Tongue (tissue), 2 donors: Measurements from ENCODE around the gene TTLL5. TPM values are rescaled to one million over a fixed set of nuclear protein-coding genes. Genes with fewer than 3 reads are reported as not detected.

ENCODE experiments used
- DNase-seq: peaks from one replicate; pipeline ENCODE4 v3.0.0-alpha.2; 2015
- total RNA-seq: library from RNA; depleted of rRNA; stranded (reverse); fragments of >200 nt; gene quantifications from one replicate; pipeline ENCODE4 v1.2.3, GENCODE V29; 2014

Gene TTLL5
- total RNA-seq, 1 donor from 2014 or later = 33.7 TPM

DNA sequence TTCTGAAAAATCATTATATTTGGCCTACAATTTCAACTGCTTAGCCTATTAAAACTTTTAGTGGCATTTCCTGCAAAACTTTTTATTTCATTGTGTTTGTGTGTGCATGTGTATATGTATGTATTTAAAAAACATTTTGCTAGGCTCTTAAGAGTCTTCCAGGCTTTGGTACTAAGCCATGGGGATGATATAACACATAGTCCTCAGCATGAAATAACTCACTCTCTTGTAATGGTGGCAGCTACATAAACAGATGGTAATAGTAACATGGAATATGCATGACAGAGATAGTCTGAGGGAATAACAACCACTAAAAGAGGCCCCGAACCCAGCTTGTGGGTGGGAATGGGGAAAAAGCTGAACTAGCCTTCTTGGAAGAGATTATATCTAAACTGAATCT lies 141.4 kb downstream of the TTLL5 start:
- DNase-seq = no peak

- no peak for DNase-seq
Observed at GRCh38 chr14:75803765-75804164, 142.7 kb downstream of the TTLL5 start.

- DNase-seq = no peak
Observed at GRCh38 chr14:75804570-75805275, 143.7 kb downstream of the TTLL5 start.

DNA sequence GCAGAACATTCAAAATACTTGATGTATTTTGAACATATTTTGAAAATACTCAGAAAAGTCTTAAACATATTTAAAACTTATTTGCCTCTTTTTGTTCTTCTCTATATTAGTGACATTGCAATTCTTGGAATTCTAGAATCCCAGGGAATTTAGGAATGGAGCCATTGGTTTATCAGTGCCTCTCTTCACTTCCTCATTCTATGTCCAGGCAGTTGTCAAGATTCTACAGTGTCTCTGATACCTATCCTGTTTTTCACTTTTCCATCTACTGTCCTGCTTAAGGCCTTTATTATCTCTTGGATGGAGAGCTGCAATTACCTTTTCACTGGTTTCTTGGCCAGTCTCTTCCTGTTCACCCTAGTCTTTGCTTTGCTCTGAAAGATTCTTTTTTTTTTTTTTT lies 144.6 kb downstream of the TTLL5 start:
- no peak for DNase-seq

DNA sequence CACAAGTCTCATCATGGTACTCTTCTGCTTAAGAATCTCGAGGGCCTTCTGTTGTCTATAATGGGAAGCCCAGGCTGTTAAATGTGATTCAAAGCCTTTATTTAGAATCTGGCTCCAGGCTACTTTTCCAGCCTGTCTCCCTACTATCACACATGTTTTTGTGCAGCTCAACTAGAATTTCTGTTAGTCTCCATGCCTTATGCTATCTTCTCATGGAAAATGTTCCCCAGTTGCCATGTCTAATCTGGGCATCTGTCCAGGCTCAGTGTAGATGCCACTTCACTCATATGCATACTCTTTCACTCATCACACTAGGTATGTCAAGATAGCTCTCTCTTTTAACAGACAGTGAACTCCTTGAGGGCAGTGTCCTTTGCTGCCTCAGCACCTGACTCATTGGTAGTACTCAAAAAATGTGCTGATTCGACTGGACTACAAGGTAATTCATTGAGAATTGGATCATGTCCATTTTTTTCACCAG lies 145.3 kb downstream of the TTLL5 start:
- peak; percentile 53 for DNase-seq

- DNase-seq = no peak
Observed at GRCh38 chr14:75807667-75808360, 146.8 kb downstream of the TTLL5 start.

DNA sequence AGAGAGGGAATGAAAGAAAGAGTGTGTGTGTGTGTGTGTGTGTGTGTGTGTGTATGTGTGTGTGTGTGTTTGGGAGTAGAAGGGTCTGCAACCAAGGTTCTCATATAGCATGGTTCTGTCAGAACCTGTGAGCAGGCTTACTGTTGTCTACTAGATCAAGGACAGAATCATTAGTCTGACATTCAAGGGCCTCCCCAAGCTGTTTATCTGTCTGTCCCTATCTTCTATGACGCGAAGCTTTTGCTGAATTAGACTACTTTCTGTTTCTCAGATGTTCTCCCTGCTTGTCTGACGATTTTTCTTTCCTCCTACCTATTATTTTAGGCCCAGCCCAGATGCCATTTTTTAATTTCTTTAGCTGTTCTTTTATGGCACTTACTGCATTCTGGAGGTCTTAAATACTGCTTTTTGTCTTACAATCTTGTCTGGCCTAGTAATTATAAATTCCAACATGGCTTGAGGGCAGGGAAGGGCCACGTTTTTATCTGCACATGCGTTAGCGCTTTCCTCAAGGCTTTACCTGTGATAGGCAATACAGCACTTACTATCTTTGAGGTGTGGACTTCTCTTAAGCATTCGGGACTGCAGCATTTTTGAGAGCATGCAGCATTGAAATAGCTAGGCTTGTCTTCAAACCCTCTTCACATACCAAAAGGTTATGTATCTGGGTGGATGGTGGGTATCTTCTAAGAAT lies 150.2 kb downstream of the TTLL5 start:
- DNase-seq = no peak

DNA sequence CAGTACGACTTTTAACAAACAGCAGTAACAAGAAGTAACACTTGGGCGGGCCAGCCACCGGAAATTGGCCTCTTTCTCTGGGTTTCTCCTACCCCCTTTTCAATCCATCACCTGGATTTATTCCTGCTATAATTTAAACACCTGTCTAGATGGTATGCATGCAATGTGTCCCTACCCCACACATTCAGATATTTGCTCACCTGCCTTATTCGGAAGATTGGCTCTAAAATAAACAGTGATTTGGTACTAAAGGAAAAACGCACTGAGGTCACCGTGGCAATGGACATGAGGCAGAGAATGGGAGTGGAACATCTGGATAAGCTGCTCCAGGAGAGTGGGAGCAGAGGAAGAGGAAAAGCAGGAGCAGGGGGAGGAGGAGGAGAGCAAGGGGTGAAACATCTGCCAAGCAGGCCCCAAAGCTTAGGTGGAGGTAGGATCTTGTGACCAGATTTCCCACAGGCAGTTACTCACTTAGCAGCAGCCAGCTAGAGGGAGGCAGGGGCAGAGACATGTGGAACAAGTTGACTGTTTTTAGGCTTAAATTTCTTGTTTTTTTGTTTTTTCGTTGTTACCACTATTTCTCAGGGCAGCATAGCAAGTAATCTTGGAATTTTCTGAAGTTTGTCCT lies 150.9 kb downstream of the TTLL5 start:
- peak; percentile 57 for DNase-seq

GRCh38 chr14:75812622-75813021 lies 151.6 kb downstream of the TTLL5 start:
- no peak for DNase-seq

DNA sequence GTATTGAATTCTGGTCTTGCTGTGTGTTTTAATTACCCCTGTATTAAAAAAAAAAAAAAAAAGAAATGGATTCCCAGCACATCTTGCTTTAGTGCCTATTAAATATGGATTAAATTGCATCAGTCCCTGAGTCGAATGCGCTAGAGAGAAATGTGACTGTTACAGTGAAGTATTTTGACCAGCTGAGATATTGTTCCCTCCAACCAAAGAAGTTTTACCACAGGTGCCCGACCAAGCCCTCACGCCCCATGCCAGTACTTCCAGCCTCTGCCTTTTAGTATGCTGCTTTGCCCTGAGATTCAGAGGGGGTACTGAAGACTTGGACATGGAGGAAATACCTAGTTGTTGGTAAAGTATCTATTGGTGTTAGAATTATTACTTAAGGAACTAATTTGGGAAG lies 159.7 kb downstream of the TTLL5 start:
- DNase-seq = no peak

- no peak for DNase-seq
Observed at GRCh38 chr14:75821831-75822521, 160.9 kb downstream of the TTLL5 start.

- DNase-seq = no peak
Observed at GRCh38 chr14:75822522-75823141, 161.6 kb downstream of the TTLL5 start.

DNA sequence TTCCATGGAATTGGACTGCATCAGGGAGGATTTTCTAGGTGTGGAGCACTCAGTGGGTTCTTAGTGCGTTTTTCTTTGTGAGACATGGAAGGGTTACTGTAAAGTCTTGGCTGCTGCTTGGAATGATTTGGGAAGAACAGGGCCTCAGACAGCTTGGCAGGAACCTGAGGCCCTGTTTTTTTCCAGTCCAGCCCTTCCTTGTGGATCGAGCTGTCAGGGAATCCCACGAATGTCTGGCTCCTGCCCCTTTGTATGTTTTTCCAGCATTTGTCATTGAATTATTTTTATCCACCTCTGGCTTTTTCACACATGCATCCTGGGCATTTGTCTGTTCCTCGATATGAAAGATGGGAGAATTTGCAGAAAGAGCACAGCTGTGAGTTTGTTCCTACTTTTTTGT lies 162.3 kb downstream of the TTLL5 start:
- peak; percentile 82 for DNase-seq

GRCh38 chr14:75824318-75824717 lies 163.3 kb downstream of the TTLL5 start:
- DNase-seq = no peak

DNA sequence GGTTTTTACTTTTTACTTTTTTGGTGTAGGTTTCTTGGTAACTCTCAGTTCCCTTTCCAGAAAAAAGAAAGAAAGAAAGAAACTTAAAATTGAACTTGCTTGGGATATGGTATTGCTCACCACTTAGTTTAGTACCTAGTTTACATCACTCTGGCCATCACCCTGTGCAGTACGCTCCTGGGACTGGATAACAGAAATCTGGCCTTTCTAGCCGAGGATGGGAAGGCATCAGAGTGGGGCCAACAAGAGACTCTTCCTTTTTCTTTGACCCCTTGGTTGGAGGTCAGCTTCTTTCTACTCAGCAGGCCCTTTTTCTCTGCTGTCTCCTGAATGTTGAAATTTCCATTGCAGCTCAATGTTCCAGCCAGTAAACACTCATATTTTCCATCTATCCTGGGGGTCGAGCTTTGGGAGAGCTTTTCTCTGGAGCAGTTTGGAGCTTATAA lies 164.1 kb downstream of the TTLL5 start:
- DNase-seq = peak; percentile 85

DNA sequence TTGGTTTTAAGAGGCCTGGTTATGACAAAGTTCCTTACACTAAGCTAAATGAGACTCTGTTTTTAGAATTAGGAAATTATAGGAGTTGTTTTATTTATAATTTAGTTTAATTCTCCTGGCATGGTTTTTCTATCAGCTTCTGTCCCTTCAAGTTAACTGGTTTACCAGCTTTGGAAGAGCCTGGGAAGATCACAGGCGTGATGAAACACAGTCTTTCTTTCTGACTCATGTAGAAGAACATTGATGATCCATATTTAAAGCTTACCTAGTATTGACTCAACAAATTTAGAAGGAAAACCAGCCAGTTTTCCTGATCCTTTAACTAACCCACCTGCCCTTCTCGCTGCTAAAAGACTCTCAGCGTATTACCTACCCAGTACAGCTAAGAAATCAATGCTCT lies 165.6 kb downstream of the TTLL5 start:
- DNase-seq = no peak

- DNase-seq = no peak
Observed at GRCh38 chr14:75827331-75827730, 166.3 kb downstream of the TTLL5 start.

- no peak for DNase-seq
Observed at GRCh38 chr14:75829316-75829715, 168.3 kb downstream of the TTLL5 start.

DNA sequence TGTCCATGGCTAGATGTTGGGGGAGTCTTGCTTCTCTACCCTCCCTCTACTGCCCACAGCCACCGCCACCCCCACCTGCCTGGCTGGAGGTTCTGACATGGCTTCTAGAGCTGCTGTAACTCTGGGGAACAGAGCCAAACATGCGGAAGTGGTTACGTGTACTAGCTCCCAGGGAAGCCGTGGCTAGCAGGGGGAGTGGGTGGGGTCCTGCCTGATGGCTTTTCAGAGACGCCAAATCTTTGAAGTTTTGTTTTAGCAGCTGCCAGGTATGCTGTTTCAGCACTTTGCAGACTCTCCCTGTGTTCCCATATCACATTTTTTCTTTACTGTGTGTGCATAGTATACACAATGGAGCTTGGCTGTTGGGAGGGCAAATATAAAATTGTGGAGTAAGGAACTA lies 170.4 kb downstream of the TTLL5 start:
- DNase-seq = peak; percentile 69

DNA sequence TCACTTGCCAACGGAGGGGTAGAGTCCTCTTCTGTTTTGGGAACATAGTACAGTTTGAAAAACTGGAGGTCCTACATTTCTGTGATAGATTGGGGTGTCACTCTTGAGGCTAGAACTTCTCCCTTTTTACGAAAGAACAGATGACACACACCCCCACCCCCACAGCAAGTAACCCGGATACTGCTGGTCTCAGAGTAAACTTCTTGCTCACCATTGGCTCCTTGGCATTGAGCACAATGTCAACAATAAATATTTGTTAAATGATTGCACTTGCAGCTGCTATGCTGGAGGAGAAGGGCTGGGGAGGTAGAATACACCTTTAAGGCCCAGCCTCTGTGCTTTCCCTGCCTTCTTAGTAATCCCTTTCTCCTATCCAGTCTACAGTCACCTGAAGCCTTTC lies 170.9 kb downstream of the TTLL5 start:
- DNase-seq = no peak

- DNase-seq = peak; percentile 48
Observed at GRCh38 chr14:75832621-75833297, 171.7 kb downstream of the TTLL5 start.
